Measurements from ENCODE around the gene PARP16. TPM values are rescaled to one million over a fixed set of nuclear protein-coding genes. Genes with fewer than 3 reads are reported as not detected.

Gene PARP16
- total RNA-seq, 1 experiment from 2014 or later, result 4.7 TPM

DNA sequence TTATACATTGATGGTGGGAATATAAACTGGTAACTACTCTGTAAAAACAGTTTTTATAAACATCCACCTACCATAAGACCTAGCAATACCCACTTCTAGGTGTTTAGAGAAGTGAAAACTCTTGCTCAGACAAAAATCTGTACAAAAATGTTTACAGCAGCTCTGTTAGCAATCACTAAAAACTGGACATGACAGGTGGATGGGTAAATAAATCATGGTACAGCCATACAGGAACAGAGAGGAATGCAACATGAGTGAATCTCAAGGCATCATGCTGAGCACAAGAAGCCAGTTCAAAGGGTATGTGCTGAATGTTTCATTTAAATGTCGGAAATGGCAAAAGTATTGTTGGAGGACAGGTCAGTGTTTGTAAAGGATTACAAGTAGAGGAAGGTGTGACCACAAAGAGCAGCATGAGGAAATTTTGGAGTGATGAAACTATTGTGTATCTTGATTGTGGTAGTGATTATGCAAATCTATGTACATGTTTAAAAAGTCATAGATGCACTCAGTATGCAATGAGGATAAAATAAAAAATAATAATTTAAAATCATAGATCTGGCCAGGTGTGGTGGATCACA lies 6.3 kb upstream of the PARP16 start:
- peak overlapping the region; percentile 20; the same call in 1 of the 2 replicates for H3K27ac Mint-ChIP-seq

DNA sequence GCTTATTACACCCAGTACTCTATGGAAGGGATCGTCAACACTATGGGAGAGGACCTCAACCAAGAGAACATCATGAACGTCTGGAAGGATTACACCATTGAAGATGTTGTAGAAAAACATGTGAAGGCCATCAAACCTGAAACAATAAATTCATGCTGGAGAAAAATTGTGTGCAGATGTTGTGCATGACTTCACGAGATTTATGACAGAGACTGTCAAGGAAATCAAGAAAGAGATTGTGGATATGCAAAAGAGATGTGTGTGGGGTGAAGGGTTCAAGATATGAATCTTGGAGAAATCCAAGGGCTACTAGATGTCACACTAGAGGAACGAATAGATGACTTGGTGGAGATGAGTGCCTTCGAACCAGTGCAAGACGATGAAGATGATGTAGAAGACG lies 3.5 kb upstream of the PARP16 start:
- no peaks in the 10 kb centered on the region for H3K9me3 Mint-ChIP-seq

More for the DNA sequence above, 6.3 kb upstream of the PARP16 start:
- no peak for ATAC-seq
- TF ChIP-seq, protein P1, sequence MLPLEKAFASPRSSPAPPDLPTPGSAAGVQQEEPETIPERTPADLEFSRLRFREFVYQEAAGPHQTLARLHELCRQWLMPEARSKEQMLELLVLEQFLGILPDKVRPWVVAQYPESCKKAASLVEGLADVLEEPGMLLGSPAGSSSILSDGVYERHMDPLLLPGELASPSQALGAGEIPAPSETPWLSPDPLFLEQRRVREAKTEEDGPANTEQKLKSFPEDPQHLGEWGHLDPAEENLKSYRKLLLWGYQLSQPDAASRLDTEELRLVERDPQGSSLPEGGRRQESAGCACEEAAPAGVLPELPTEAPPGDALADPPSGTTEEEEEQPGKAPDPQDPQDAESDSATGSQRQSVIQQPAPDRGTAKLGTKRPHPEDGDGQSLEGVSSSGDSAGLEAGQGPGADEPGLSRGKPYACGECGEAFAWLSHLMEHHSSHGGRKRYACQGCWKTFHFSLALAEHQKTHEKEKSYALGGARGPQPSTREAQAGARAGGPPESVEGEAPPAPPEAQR (CRISPR knock-in tag; IDR thresholded peaks at IDR 0.05), result no peak
- no peak for TF ChIP-seq NR3C1 (CRISPR knock-in tag; conservative IDR thresholded peaks at IDR 0.05; ENCODE audit: low read depth)
- TF ChIP-seq, protein P2, sequence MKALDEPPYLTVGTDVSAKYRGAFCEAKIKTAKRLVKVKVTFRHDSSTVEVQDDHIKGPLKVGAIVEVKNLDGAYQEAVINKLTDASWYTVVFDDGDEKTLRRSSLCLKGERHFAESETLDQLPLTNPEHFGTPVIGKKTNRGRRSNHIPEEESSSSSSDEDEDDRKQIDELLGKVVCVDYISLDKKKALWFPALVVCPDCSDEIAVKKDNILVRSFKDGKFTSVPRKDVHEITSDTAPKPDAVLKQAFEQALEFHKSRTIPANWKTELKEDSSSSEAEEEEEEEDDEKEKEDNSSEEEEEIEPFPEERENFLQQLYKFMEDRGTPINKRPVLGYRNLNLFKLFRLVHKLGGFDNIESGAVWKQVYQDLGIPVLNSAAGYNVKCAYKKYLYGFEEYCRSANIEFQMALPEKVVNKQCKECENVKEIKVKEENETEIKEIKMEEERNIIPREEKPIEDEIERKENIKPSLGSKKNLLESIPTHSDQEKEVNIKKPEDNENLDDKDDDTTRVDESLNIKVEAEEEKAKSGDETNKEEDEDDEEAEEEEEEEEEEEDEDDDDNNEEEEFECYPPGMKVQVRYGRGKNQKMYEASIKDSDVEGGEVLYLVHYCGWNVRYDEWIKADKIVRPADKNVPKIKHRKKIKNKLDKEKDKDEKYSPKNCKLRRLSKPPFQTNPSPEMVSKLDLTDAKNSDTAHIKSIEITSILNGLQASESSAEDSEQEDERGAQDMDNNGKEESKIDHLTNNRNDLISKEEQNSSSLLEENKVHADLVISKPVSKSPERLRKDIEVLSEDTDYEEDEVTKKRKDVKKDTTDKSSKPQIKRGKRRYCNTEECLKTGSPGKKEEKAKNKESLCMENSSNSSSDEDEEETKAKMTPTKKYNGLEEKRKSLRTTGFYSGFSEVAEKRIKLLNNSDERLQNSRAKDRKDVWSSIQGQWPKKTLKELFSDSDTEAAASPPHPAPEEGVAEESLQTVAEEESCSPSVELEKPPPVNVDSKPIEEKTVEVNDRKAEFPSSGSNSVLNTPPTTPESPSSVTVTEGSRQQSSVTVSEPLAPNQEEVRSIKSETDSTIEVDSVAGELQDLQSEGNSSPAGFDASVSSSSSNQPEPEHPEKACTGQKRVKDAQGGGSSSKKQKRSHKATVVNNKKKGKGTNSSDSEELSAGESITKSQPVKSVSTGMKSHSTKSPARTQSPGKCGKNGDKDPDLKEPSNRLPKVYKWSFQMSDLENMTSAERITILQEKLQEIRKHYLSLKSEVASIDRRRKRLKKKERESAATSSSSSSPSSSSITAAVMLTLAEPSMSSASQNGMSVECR (CRISPR knock-in tag; IDR thresholded peaks at IDR 0.05; ENCODE audit: borderline replicate concordance), result no peak
- no peak for TF ChIP-seq NR1H2 (CRISPR knock-in tag; IDR thresholded peaks at IDR 0.05)
- TF ChIP-seq ZNF219 (CRISPR knock-in tag; IDR thresholded peaks at IDR 0.05; ENCODE audit: borderline replicate concordance), result no peak
- no peak for TF ChIP-seq ZNF423 (CRISPR knock-in tag; IDR thresholded peaks at IDR 0.05)
- no peak for TF ChIP-seq MXD4 (CRISPR knock-in tag; IDR thresholded peaks at IDR 0.05; ENCODE audit: borderline replicate concordance)
- TF ChIP-seq, protein P3, sequence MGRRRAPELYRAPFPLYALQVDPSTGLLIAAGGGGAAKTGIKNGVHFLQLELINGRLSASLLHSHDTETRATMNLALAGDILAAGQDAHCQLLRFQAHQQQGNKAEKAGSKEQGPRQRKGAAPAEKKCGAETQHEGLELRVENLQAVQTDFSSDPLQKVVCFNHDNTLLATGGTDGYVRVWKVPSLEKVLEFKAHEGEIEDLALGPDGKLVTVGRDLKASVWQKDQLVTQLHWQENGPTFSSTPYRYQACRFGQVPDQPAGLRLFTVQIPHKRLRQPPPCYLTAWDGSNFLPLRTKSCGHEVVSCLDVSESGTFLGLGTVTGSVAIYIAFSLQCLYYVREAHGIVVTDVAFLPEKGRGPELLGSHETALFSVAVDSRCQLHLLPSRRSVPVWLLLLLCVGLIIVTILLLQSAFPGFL (CRISPR knock-in tag; IDR thresholded peaks at IDR 0.05; ENCODE audit: borderline replicate concordance), result no peak
- POLR2A ChIA-PET, result no interaction called here
- H3K4me3 Mint-ChIP-seq, result no peak overlapping the region
- peaks cover 11% of the 10 kb centered on the region for H3K4me1 Mint-ChIP-seq
- H3K9me3 Mint-ChIP-seq, result no peaks in the 10 kb centered on the region
- no peak for DNase-seq (ENCODE audit: low spot score)
- H3K27me3 Mint-ChIP-seq (ENCODE audit: low read depth), result peaks cover 14% of the 10 kb centered on the region
- CTCF ChIA-PET, result no interaction called here
- H3K36me3 Mint-ChIP-seq, result no peaks in the 10 kb centered on the region

More for the DNA sequence above, 3.5 kb upstream of the PARP16 start:
- ATAC-seq (no peak), DNase-seq (ENCODE audit: low spot score) (no peak)
- ChIA-PET CTCF (no interaction called here), POLR2A (no interaction called here)
- Mint-ChIP-seq H3K4me1 (peaks cover 21% of the 10 kb centered on the region), H3K27me3 (ENCODE audit: low read depth) (peaks cover 34% of the 10 kb centered on the region), H3K27ac (no peak overlapping the region), H3K36me3 (no peaks in the 10 kb centered on the region), H3K4me3 (no peak overlapping the region)
- TF ChIP-seq NFATC4 (CRISPR knock-in tag; IDR thresholded peaks at IDR 0.05), result no peak
- TF ChIP-seq, protein P4, sequence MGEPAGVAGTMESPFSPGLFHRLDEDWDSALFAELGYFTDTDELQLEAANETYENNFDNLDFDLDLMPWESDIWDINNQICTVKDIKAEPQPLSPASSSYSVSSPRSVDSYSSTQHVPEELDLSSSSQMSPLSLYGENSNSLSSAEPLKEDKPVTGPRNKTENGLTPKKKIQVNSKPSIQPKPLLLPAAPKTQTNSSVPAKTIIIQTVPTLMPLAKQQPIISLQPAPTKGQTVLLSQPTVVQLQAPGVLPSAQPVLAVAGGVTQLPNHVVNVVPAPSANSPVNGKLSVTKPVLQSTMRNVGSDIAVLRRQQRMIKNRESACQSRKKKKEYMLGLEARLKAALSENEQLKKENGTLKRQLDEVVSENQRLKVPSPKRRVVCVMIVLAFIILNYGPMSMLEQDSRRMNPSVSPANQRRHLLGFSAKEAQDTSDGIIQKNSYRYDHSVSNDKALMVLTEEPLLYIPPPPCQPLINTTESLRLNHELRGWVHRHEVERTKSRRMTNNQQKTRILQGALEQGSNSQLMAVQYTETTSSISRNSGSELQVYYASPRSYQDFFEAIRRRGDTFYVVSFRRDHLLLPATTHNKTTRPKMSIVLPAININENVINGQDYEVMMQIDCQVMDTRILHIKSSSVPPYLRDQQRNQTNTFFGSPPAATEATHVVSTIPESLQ (CRISPR knock-in tag; IDR thresholded peaks at IDR 0.05), result no peak
- TF ChIP-seq, protein P5, sequence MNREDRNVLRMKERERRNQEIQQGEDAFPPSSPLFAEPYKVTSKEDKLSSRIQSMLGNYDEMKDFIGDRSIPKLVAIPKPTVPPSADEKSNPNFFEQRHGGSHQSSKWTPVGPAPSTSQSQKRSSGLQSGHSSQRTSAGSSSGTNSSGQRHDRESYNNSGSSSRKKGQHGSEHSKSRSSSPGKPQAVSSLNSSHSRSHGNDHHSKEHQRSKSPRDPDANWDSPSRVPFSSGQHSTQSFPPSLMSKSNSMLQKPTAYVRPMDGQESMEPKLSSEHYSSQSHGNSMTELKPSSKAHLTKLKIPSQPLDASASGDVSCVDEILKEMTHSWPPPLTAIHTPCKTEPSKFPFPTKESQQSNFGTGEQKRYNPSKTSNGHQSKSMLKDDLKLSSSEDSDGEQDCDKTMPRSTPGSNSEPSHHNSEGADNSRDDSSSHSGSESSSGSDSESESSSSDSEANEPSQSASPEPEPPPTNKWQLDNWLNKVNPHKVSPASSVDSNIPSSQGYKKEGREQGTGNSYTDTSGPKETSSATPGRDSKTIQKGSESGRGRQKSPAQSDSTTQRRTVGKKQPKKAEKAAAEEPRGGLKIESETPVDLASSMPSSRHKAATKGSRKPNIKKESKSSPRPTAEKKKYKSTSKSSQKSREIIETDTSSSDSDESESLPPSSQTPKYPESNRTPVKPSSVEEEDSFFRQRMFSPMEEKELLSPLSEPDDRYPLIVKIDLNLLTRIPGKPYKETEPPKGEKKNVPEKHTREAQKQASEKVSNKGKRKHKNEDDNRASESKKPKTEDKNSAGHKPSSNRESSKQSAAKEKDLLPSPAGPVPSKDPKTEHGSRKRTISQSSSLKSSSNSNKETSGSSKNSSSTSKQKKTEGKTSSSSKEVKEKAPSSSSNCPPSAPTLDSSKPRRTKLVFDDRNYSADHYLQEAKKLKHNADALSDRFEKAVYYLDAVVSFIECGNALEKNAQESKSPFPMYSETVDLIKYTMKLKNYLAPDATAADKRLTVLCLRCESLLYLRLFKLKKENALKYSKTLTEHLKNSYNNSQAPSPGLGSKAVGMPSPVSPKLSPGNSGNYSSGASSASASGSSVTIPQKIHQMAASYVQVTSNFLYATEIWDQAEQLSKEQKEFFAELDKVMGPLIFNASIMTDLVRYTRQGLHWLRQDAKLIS (CRISPR knock-in tag; IDR thresholded peaks at IDR 0.05; ENCODE audit: borderline replicate concordance), result no peak
- TF ChIP-seq GTF2I (CRISPR knock-in tag; conservative IDR thresholded peaks at IDR 0.05), result no peak
- TF ChIP-seq, protein P6, sequence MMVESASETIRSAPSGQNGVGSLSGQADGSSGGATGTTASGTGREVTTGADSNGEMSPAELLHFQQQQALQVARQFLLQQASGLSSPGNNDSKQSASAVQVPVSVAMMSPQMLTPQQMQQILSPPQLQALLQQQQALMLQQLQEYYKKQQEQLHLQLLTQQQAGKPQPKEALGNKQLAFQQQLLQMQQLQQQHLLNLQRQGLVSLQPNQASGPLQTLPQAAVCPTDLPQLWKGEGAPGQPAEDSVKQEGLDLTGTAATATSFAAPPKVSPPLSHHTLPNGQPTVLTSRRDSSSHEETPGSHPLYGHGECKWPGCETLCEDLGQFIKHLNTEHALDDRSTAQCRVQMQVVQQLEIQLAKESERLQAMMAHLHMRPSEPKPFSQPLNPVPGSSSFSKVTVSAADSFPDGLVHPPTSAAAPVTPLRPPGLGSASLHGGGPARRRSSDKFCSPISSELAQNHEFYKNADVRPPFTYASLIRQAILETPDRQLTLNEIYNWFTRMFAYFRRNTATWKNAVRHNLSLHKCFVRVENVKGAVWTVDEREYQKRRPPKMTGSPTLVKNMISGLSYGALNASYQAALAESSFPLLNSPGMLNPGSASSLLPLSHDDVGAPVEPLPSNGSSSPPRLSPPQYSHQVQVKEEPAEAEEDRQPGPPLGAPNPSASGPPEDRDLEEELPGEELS (CRISPR knock-in tag; IDR thresholded peaks at IDR 0.05), result no peak
